SIG-M5 treated with dmso at 0.1 percent for 504 hours (cell line): ENCODE results near the gene MTHFSD.
A peak's percentile ranks its signal among the peaks of the same experiment; 100 is the strongest.

Experiments
- DNase-seq: peaks from one replicate; lab custom pipeline; 2025; ENCODE audit not compliant: unreplicated experiment; lab: John Stamatoyannopoulos, UW

Gene MTHFSD

GRCh38 chr16:86531641-86532525, 23.2 kb downstream of the MTHFSD start:
- DNase-seq, result no peak

- DNase-seq, result no peak
These were observed 23.9 kb downstream of the MTHFSD start for GRCh38 chr16:86531191-86531545.

- no peak for DNase-seq
These were observed 24.5 kb downstream of the MTHFSD start for GRCh38 chr16:86530251-86531190.

GRCh38 chr16:86529160-86529559, 25.9 kb downstream of the MTHFSD start:
- DNase-seq, result no peak

- DNase-seq, result no peak
These were observed 26.7 kb downstream of the MTHFSD start for GRCh38 chr16:86528061-86528929.

GRCh38 chr16:86527366-86527765, 27.7 kb downstream of the MTHFSD start:
- DNase-seq, result no peak

- DNase-seq, result no peak
These were observed 29.3 kb downstream of the MTHFSD start for GRCh38 chr16:86525696-86526095.

GRCh38 chr16:86524029-86524428, 31.0 kb downstream of the MTHFSD start:
- DNase-seq, result no peak

GRCh38 chr16:86523166-86523740, 31.8 kb downstream of the MTHFSD start:
- no peak for DNase-seq

GRCh38 chr16:86522634-86523033, 32.4 kb downstream of the MTHFSD start:
- DNase-seq, result no peak

- no peak for DNase-seq
These were observed 33.5 kb downstream of the MTHFSD start for GRCh38 chr16:86521236-86522197.

GRCh38 chr16:86520317-86521210, 34.5 kb downstream of the MTHFSD start:
- DNase-seq, result no peak

- DNase-seq, result peak; percentile 23
These were observed 35.3 kb downstream of the MTHFSD start for GRCh38 chr16:86519649-86520316.

GRCh38 chr16:86519007-86519648, 35.9 kb downstream of the MTHFSD start:
- no peak for DNase-seq

GRCh38 chr16:86517652-86518258, 37.3 kb downstream of the MTHFSD start:
- peak; percentile 16 for DNase-seq

GRCh38 chr16:86517033-86517432, 38.0 kb downstream of the MTHFSD start:
- DNase-seq, result no peak

GRCh38 chr16:86516623-86517003, 38.4 kb downstream of the MTHFSD start:
- no peak for DNase-seq
